Measurements from ENCODE around the gene COL27A1. TPM values are rescaled to one million over a fixed set of nuclear protein-coding genes. Genes with fewer than 3 reads are reported as not detected.

The COL27A1 gene
- total and polyA plus RNA-seq, 2 experiments from 2014 or later, result 10.5 to 18.0 TPM

DNA sequence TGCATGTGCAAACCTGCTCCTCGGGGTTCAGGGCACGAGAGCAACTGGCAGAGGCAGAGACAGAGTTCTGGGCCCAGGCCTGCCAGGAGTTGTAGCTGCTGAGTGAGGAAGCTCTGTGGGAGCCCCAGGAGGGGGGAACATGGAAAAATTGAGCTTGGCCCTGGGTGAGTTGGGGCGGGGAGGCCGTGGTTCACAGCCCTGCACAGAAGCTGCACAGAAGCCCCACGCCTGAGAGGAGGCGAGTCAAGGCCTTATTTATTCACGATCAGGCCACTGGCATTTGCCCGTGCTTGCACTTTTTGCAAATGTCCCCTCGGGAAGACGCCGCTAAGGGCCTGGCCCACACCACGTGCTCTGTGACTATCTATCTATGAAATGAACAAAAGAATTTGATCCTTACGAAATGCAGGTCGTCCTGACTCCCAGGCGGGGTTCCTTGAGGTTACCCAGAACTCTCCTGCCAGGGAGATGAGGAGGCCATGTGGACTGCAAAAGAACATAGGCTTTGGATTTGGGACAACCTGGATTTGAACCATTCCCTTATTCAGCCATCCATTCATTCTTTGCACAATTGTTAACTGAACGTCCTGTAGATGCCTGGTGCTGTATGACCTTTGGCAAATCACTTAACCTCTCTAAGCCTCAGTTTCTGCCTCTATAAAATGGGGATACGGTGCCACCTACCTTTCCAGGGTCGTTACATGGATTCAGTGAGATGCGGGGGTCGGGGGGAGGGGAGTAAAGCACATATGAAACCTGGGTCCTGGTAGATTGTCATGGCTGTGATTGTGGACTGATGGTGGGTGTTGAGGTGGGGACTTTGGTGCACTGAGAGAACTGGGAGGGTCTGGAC lies 17.9 kb downstream of the COL27A1 start:
- H3F3A ChIP-seq (replicated peaks; ENCODE audit: low read depth), result no peaks in the 10 kb centered on the region
- H2AFZ ChIP-seq, result no peak overlapping the region
- no peak overlapping the region for H3K4me2 ChIP-seq
- peaks cover 5% of the 10 kb centered on the region; the same call in 1 of the 3 replicates for H3K4me1 Mint-ChIP-seq
- DNase-seq (ENCODE audit: low spot score) (no peak), ATAC-seq (no peak)
- H3K4me1 ChIP-seq (ENCODE audit: insufficient read depth), result no peaks in the 10 kb centered on the region
- no peak overlapping the region for H3K4me3 Mint-ChIP-seq
- no peaks in the 10 kb centered on the region for H3K9me2 ChIP-seq (ENCODE audit: insufficient read depth)
- H3K27ac Mint-ChIP-seq, result no peak overlapping the region
- no peak overlapping the region for H3K27ac ChIP-seq (ENCODE audit: low read depth)
- no peaks in the 10 kb centered on the region for H3K9me3 Mint-ChIP-seq
- TF ChIP-seq NANOG (IDR thresholded peaks at IDR 0.05; ENCODE audit: borderline replicate concordance) (no peak), STAT1 (IDR thresholded peaks at IDR 0.05; ENCODE audit: unreplicated experiment) (no peak), POLR2AphosphoS5 (IDR thresholded peaks at IDR 0.05; ENCODE audit: low read depth) (no peak)
- TF ChIP-seq, protein P1, sequence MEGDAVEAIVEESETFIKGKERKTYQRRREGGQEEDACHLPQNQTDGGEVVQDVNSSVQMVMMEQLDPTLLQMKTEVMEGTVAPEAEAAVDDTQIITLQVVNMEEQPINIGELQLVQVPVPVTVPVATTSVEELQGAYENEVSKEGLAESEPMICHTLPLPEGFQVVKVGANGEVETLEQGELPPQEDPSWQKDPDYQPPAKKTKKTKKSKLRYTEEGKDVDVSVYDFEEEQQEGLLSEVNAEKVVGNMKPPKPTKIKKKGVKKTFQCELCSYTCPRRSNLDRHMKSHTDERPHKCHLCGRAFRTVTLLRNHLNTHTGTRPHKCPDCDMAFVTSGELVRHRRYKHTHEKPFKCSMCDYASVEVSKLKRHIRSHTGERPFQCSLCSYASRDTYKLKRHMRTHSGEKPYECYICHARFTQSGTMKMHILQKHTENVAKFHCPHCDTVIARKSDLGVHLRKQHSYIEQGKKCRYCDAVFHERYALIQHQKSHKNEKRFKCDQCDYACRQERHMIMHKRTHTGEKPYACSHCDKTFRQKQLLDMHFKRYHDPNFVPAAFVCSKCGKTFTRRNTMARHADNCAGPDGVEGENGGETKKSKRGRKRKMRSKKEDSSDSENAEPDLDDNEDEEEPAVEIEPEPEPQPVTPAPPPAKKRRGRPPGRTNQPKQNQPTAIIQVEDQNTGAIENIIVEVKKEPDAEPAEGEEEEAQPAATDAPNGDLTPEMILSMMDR (conservative IDR thresholded peaks at IDR 0.05; ENCODE audit: low read depth in 2 of 2), result 0 out of 4 replicates have a peak, but pooled peaks of 1 of the 2 experiments have one; percentile 0
- H3K27me3 ChIP-seq (ENCODE audit: insufficient read depth), result no peaks in the 10 kb centered on the region
- peaks cover 1% of the 10 kb centered on the region for H3K27me3 Mint-ChIP-seq (ENCODE audit: insufficient read depth, low read depth, poor library complexity)
- H3K36me3 ChIP-seq (ENCODE audit: insufficient read depth), result no peaks in the 10 kb centered on the region
- H3K79me2 ChIP-seq (replicated peaks; ENCODE audit: insufficient read depth), result no peaks in the 10 kb centered on the region
- no peak overlapping the region for H3K4me3 ChIP-seq
- peaks cover 8% of the 10 kb centered on the region for H3K36me3 Mint-ChIP-seq (ENCODE audit: low read depth)
- H4K20me1 ChIP-seq (replicated peaks; ENCODE audit: insufficient read depth), result no peaks in the 10 kb centered on the region; the same call in 1 of the 2 replicates

DNA sequence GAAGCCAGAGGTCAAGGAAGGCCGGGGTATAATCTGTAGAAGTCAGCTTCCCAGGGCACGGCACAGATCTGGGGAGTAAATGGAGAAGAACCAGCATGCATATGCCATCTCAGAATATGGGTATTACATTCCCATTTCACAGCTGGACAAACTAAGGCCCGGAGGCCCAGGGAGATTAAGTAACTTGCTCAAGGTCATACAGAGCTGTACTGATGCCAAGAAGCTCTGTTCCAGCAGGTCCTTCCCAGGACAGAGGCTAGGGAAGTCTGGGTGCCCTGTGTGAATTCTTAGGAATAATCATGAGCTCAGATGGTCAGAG lies 19.2 kb downstream of the COL27A1 start:
- Mint-ChIP-seq H3K27ac (no peak overlapping the region), H3K27me3 (ENCODE audit: insufficient read depth, low read depth, poor library complexity) (peaks cover 1% of the 10 kb centered on the region), H3K9me3 (no peaks in the 10 kb centered on the region), H3K36me3 (ENCODE audit: low read depth) (no peaks in the 10 kb centered on the region; the same call in 2 of the 3 replicates), H3K4me1 (peaks cover 5% of the 10 kb centered on the region; the same call in 1 of the 3 replicates), H3K4me3 (no peak overlapping the region)
- Histone ChIP-seq H3K27me3 (ENCODE audit: insufficient read depth) (no peaks in the 10 kb centered on the region), H3K4me2 (no peak overlapping the region), H3K27ac (ENCODE audit: low read depth) (no peak overlapping the region), H3K36me3 (ENCODE audit: insufficient read depth) (no peaks in the 10 kb centered on the region), H3K4me1 (ENCODE audit: insufficient read depth) (no peaks in the 10 kb centered on the region), H2AFZ (no peak overlapping the region), H3K4me3 (no peak overlapping the region), H4K20me1 (replicated peaks; ENCODE audit: insufficient read depth) (no peaks in the 10 kb centered on the region; the same call in 1 of the 2 replicates), H3K79me2 (replicated peaks; ENCODE audit: insufficient read depth) (no peaks in the 10 kb centered on the region), H3F3A (replicated peaks; ENCODE audit: low read depth) (no peaks in the 10 kb centered on the region), H3K9me2 (ENCODE audit: insufficient read depth) (no peaks in the 10 kb centered on the region)
- no peak for ATAC-seq
- DNase-seq (ENCODE audit: low spot score), result no peak
- TF ChIP-seq, protein P2, sequence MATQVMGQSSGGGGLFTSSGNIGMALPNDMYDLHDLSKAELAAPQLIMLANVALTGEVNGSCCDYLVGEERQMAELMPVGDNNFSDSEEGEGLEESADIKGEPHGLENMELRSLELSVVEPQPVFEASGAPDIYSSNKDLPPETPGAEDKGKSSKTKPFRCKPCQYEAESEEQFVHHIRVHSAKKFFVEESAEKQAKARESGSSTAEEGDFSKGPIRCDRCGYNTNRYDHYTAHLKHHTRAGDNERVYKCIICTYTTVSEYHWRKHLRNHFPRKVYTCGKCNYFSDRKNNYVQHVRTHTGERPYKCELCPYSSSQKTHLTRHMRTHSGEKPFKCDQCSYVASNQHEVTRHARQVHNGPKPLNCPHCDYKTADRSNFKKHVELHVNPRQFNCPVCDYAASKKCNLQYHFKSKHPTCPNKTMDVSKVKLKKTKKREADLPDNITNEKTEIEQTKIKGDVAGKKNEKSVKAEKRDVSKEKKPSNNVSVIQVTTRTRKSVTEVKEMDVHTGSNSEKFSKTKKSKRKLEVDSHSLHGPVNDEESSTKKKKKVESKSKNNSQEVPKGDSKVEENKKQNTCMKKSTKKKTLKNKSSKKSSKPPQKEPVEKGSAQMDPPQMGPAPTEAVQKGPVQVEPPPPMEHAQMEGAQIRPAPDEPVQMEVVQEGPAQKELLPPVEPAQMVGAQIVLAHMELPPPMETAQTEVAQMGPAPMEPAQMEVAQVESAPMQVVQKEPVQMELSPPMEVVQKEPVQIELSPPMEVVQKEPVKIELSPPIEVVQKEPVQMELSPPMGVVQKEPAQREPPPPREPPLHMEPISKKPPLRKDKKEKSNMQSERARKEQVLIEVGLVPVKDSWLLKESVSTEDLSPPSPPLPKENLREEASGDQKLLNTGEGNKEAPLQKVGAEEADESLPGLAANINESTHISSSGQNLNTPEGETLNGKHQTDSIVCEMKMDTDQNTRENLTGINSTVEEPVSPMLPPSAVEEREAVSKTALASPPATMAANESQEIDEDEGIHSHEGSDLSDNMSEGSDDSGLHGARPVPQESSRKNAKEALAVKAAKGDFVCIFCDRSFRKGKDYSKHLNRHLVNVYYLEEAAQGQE (IDR thresholded peaks at IDR 0.05; ENCODE audit: unreplicated experiment), result no peak
- no peak for TF ChIP-seq POLR2AphosphoS5 (IDR thresholded peaks at IDR 0.05; ENCODE audit: low read depth)
- no peak for TF ChIP-seq STAT1 (IDR thresholded peaks at IDR 0.05; ENCODE audit: unreplicated experiment)
- no peak for TF ChIP-seq ZNF331 (CRISPR knock-in tag; IDR thresholded peaks at IDR 0.05; ENCODE audit: low read depth)
- TF ChIP-seq, protein P3, sequence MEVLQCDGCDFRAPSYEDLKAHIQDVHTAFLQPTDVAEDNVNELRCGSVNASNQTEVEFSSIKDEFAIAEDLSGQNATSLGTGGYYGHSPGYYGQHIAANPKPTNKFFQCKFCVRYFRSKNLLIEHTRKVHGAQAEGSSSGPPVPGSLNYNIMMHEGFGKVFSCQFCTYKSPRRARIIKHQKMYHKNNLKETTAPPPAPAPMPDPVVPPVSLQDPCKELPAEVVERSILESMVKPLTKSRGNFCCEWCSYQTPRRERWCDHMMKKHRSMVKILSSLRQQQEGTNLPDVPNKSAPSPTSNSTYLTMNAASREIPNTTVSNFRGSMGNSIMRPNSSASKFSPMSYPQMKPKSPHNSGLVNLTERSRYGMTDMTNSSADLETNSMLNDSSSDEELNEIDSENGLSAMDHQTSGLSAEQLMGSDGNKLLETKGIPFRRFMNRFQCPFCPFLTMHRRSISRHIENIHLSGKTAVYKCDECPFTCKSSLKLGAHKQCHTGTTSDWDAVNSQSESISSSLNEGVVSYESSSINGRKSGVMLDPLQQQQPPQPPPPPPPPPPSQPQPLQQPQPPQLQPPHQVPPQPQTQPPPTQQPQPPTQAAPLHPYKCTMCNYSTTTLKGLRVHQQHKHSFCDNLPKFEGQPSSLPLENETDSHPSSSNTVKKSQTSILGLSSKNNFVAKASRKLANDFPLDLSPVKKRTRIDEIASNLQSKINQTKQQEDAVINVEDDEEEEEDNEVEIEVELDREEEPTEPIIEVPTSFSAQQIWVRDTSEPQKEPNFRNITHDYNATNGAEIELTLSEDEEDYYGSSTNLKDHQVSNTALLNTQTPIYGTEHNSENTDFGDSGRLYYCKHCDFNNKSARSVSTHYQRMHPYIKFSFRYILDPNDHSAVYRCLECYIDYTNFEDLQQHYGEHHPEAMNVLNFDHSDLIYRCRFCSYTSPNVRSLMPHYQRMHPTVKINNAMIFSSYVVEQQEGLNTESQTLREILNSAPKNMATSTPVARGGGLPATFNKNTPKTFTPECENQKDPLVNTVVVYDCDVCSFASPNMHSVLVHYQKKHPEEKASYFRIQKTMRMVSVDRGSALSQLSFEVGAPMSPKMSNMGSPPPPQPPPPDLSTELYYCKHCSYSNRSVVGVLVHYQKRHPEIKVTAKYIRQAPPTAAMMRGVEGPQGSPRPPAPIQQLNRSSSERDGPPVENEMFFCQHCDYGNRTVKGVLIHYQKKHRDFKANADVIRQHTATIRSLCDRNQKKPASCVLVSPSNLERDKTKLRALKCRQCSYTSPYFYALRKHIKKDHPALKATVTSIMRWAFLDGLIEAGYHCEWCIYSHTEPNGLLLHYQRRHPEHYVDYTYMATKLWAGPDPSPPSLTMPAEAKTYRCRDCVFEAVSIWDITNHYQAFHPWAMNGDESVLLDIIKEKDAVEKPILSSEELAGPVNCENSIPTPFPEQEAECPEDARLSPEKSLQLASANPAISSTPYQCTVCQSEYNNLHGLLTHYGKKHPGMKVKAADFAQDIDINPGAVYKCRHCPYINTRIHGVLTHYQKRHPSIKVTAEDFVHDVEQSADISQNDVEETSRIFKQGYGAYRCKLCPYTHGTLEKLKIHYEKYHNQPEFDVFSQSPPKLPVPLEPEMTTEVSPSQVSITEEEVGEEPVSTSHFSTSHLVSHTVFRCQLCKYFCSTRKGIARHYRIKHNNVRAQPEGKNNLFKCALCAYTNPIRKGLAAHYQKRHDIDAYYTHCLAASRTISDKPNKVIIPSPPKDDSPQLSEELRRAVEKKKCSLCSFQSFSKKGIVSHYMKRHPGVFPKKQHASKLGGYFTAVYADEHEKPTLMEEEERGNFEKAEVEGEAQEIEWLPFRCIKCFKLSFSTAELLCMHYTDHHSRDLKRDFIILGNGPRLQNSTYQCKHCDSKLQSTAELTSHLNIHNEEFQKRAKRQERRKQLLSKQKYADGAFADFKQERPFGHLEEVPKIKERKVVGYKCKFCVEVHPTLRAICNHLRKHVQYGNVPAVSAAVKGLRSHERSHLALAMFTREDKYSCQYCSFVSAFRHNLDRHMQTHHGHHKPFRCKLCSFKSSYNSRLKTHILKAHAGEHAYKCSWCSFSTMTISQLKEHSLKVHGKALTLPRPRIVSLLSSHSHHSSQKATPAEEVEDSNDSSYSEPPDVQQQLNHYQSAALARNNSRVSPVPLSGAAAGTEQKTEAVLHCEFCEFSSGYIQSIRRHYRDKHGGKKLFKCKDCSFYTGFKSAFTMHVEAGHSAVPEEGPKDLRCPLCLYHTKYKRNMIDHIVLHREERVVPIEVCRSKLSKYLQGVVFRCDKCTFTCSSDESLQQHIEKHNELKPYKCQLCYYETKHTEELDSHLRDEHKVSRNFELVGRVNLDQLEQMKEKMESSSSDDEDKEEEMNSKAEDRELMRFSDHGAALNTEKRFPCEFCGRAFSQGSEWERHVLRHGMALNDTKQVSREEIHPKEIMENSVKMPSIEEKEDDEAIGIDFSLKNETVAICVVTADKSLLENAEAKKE (CRISPR knock-in tag; IDR thresholded peaks at IDR 0.05), result no peak

All from GM23338 (cell line).